Stimulated activated CD4-positive, alpha-beta T cell treated with anti-CD3 and anti-CD28 coated beads, Interleukin-12 subunit alpha, Interleukin-12 subunit beta, amount 100 ng/mL, for 48 hours (primary cell): ENCODE data around the gene SPOUT1.
"Not testable (repeated sequence)": the region's sequence is repeated elsewhere in the genome, so short reads cannot be mapped to it uniquely, and the experiment has no call there.

Experiments
- DNase-seq, 3 donors: peaks; one replicate each; pipeline ENCODE4 v3.0.0-alpha.2; 2020; ENCODE audit warnings: low read depth in 2 of 3, low spot score in 1 of 3

The SPOUT1 gene

DNA sequence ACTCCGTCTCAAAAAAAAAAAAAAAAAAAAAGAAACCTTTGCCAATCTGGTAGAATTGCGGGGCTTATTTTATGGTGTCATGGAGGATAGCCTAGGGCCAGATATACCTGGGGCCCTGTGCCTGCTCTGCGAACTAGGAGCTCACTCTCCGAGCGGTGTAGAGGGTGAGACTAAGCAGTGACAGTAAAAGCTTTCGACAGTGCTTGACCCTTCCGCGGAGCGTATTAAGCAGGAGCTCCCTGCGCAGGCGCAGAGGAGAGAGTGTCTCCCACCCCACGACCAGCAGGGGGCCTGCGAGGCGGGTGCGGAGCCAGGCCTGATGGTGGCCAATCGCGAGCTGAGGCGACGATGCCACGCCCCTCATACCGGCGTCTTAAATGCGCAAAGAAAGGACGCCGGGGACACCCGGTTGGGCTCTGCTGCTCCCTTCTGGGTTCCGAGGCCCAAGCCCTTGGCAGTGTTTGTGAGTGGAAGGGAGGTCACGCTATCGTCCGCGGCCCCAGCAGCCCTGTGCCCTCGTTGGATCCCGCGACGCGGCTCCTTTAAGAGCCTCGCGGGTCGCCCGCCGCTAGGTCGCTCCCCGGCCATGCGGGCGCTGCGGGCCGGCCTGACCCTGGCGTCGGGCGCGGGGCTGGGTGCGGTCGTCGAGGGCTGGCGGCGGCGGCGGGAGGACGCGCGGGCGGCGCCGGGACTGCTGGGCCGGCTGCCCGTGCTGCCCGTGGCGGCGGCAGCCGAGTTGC is 11.3 kb downstream of the SPOUT1 start, which contains the start of gene ENDOG:
Gene ENDOG, plus strand, starts transcription at position 402 of the 740 bp plus-strand sequence. Its CDS starts 185 bp downstream, at position 587.
- peak; percentile 96 to 97 (median 96) for DNase-seq

DNA sequence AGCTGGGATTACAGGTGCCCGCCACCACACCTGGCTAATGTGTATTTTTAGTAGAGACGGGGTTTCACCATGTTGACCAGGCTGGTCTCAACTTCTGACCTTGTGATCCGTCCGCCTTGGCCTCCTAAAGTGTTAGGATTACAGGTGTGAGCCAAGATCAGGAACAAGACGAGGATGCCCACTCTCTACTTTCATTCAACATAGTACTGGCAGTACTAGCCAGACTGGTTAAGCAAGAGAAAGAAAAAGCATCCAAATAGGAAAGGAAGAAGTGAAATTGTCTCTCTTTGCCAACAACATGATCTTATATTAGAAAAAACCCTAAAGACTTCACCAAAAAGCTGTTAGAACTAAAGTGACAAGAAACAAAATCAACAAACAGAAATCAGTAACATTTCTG is 18.7 kb downstream of the SPOUT1 start:
- DNase-seq, result no peak

DNA sequence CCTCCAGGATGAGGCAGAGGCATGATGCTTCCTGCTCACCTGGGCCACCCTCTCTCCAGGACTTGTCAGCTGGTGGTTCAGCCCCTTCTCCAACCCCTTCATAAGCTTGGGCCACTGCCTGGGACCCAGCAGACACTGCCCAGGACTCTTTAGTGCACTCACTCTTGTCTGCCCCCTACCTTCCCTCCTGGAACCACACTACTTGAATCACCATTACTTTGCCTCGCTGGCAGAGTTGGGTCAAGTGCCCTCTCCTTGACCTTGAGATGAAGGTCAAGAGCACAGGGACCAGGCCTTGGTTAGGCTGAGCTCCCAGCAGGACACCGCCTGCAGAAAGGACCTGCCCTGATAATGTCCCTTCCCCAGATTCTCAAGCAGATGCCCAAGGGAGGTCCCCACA is 19.8 kb downstream of the SPOUT1 start:
- no peak for DNase-seq

DNA sequence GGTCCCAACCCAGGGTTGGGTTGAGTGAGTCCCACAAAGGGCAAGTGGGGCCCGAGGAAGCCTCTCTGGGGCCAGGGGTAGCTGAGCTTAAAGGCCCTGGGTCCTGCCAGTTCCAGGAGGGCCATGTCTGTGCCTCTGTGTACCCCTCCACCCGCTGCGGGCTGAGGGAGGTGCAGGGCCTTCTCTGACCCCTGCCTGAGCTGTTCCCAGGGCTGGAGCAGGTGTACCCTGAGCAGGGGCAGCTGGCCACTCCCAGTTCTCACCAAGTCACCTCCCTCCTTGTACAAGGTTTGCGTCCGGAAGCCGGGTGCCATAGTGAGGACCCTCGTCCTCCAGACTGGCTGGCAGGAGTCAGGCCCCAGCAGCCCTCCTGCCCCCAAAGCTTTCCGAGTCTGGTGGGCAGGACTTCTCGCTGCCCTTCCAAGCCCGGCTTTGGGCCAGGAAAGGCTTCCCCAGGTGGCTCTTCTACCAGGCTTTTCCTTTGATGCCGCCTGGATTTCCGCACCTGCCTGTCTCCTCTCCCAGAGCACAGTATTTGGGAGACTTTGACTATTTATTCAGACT is 20.5 kb downstream of the SPOUT1 start:
- DNase-seq, result no peak

DNA sequence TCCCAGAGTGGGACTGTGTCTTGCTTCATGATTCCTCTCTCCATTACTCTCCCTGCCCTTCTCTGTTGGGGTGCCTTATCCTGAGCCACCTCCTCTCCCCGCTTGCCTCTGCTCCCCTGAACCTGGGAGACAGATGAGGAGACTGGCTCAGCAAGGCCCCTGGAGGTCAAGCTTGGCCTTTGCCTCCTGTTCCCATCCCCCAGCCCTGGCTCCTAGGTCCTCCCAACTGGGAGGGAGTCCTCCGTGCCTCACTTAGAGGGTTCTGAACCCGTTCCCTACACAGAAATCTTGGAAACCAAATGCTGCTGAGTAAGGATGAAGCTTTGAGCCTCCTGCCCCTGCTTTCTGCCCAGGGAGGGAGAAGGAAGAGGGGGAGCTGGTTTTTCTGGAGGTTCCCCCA is 21.1 kb downstream of the SPOUT1 start:
- DNase-seq, result no peak

DNA sequence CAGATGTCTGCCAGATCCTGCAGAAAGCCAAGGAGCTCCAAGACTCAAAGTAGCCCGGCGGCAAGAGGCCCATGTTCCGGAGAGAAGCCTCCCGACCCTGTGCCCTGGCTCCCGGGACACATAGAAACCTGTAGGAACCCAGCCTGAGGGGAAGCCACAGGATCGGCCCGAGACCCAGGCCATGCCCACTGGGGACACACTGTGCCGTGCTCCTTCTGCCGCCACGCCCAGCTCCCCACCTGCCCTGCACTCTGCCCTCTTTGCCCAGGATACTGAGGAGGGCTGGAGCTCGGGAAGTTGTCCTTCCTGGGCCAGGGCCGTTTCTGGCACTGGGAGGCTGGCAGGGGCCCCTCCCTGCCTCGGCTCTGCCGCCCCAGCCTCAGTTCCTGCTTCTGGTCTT is 21.8 kb downstream of the SPOUT1 start:
- DNase-seq, result no peak

DNA sequence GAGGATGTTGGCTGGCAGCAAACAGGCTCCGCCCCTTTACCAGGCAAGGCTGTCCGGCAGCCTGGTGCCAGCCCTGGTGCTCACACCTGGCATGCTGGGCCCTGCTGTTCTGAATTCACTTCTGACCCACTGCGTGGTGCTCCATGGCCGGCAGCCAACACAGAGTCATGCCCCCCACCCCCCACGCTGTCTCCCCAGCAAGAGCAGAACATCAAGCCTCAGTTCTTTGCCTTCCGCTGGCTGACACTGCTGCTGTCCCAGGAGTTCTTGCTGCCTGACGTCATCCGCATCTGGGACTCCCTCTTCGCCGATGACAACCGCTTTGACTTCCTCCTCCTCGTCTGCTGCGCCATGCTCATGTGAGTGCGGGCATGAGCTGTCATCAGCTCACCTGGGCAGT is 23.9 kb downstream of the SPOUT1 start:
- no peak for DNase-seq

DNA sequence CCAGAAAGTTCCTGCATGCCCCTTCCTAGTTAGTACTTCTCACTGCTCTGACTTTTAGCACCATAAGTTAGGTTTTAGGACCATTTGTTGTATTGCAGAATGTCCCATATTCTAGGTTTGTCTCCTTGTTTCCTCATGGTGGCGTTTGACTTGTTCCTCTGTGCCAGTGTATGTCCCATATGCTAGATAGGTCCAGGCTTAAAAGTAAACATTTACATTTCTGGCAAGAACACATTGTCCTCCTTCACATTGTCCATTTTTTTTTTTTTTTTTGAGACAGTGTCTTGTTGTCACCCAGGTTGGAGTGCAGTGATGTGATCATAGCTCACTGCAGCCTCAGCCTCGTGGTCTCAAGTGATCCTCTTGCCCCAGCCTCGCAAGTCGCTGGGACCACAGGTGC is 27.1 kb downstream of the SPOUT1 start:
- no peak for DNase-seq

DNA sequence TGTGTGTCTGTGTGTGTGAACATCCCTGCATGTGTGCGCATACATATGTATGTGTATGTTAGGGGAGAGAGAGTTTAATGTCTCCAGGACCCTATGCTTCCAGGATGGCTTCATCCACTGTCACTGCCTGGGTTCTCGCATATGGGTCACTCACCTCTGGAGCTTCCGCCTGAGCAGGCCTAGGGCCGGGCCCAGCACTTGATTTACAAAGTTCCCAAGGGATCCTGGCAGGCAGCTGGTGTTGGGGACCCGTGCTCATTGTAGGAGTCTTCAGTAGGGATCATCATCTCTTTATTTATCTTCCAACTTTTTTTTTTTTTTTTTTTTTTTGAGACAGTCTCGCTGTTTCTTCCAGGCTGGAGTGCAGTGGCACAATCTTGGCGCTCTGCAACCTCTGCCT is 29.5 kb downstream of the SPOUT1 start:
- no peak for DNase-seq

DNA sequence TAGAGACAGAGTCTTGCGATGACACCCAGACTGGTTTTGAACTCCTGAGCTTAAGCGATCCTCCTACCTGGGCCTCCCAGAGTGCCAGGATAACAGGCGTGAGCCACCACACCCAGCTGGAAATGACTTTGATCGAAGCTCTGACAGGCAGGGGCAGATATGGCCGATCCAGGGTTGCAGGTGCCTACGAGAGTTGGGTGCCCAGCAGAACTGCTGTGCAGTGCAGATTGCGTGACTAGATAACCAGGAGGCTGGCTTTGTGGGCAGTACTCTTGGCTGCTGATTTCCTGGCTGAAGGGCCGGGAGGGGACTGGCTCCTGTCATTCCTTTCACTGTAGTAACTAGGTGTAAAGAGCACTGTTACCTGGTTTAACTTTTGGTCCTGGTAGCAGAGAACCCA is 30.7 kb downstream of the SPOUT1 start:
- no peak for DNase-seq

DNA sequence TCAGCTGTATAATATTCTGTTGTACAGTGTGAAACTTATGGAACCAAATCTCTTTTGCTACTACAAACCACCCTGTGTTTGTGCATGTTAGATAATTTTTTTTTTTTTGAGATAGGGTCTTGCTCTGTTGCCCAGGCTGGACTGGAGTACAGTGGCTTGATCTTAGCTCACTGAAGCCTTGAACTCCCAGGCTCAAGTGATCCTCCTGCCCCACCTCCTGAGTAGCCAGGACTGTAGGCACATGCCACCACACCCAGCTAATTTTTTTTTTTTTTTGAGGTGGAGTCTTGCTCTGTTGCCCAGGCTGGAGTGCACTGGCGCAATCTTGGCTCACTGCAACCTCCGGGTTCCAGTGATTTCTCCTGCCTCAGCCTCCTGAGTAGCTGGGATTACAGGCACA is 34.6 kb downstream of the SPOUT1 start:
- DNase-seq, result not testable (repeated sequence)

DNA sequence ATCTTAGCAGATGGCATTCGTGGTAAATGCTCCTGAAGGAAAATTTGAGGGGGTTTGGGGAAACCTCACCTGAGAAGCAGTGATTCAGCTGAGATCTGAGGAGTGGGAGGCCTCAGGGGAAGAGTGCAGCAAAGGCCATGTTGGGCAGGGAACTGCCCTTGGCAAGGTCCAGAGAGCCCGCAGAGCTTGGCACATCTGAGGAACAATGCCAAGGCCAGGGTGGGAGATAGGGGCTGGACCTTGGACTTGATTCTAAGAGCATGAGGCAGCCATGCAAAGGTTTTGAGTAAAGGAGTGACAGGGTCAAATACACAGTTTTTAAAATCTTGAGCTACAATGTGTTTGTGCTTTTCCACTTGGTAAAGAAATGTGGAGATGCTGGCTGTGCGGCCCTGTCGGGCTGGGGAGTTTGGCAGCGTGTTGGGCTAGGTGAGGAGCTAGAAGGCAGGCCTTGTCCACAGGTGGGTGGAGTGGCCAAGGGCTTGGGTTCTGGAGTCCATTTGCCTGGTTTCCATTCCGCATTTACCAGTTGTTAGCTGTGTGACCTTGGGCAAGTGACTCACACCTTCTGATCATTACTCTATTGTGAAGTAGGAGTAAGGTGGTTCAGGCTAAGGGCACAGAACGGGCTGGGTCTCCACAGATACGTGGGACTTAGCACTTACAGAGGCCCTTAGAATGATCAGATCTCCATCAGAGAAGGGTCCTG is 36.5 kb downstream of the SPOUT1 start:
- DNase-seq, result no peak

DNA sequence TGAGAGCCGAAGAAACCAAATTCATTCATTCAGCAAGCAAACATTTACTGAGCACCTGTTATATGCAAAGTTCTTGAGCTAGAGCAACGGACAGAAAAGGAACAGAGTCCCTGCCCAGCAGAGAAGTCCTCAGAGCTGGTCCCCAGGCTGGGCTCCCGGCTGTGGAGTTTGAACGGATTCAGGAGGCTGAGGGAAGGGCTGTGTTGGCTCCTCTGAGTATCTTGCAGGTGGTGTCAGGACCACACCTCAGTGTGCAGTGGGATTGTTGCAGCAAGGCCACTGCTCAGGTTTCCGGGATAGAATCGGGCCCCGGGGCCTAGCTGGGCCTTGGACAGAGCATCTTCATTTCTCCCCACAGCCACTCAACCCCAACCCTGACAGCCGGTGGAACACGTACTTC is 37.5 kb downstream of the SPOUT1 start:
- no peak for DNase-seq

DNA sequence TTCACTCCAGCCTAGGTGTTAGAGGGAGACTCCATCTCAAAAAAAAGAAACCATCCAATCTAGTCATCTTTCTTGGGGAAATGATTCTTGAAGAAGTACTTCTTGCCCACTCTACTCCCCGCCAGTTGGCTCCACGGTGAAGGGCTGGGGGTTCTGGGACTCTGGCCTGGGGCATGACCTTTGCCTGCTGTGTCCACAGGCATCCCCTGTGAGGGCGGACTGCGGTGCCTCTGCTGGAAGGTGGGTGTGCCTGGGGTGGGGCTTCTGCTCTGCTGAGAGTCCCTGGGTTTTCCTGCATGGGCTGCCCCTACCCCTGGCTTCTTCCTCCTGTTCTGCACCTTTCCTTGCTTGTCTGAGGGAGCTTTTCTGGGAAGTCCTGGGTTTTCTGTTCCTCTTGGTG is 39.1 kb downstream of the SPOUT1 start:
- no peak for DNase-seq

DNA sequence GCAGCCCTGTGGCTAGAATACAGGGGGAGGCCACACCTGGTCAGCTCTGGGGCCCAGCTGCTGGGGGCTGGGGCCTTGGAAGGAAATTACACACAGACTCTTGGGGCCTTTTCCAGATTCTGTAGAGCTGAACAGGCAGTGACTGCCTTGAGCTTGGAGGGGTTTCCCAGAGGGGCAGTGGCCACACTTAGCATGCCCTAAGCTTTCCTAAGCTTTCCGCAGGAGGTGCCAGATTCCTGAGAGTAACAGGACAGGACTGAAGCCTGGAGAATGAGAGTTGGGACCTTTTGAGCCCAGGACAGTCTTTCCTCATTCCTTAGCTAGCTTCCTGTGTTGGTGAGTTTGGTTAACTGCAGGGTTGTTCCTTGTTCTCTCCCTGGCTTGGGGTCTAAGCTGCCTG is 41.1 kb downstream of the SPOUT1 start:
- no peak for DNase-seq

DNA sequence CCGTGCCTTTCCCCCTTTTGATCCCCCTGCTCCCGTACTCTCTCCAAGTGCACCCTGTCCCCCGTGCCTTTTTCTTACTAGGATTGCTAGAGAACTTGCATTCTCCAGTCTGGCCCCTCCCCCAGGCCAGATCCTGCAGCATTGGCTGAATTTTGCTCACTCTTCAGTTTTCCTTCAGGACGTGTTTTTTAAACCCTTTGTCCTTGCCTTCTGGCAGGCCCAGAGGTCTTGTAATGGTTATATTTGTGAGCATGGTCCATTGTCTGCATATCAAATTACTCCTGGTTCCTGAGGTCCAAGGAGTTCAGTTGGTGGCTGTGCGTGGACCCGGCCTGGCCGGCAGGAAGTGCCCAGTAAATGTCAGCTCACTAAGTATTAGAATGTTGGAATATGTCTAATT is 41.9 kb downstream of the SPOUT1 start:
- no peak for DNase-seq

DNA sequence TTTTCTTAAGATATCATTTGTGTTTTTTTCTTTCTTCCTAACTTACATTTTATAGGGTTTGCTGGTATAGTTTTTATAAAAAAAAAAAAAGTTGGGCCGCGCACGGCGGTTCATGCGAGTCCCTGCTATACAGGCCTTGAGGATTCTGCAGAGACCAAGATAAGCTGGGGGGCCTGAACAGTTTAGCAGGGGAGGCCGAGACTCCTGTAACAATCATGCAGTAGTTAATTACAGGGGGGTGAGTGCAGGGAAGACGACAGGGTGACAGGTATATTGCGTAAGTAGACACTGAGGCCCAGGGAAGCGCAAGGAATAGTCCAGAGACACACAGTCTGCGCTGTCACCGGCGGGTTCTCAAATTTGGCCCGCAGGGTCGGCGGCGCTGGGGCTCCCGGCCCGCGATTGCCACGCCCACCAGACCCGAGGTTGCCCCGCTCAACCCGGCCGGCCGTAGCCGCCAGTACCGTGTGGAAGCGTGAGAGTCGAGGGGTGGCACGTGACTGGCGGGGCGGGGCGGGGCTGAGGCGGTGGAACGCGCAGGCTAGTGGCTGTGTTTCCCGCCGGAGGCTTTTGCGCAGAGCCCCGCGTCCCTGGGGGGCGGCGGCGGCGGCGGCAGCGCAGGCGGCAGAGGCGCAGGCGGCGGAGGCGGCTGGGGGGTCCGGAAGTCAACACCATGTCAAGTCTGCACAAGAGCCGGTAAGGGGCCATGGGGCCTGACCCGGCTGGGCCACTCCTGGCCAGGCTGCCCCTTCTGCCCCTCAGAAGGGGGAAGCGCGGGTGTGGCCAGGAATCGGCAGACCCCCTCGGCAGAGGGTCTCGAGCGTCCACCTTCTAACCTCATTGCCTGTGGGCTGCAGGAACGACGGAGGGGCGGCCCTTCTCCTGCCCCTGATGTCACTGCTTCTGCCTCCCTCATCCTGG is 42.7 kb downstream of the SPOUT1 start, which contains the start of gene TBC1D13:
Gene TBC1D13, plus strand, starts transcription at position 573 of the 921 bp plus-strand sequence. Its CDS starts 101 bp downstream, at position 674.
- peak; percentile 81 to 89 (median 84) for DNase-seq

DNA sequence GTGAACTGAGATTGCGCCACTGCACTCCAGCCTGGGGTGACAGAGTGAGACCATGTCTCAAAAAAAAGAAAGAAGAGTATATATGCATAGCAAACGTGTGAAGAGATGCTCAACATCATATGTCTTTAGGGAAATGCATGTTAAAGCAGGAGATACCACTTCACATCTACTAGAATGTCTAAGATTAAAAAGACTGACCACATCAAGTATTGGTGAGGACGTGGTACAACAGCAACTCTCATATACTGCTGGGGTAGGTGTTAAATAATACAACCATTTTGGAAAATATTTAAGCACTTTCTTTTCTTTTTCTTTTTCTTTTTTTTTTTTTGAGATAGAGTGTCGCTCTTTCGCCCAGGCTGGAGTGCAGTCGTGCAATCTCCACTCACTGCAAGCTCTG is 44.2 kb downstream of the SPOUT1 start:
- no peak for DNase-seq

DNA sequence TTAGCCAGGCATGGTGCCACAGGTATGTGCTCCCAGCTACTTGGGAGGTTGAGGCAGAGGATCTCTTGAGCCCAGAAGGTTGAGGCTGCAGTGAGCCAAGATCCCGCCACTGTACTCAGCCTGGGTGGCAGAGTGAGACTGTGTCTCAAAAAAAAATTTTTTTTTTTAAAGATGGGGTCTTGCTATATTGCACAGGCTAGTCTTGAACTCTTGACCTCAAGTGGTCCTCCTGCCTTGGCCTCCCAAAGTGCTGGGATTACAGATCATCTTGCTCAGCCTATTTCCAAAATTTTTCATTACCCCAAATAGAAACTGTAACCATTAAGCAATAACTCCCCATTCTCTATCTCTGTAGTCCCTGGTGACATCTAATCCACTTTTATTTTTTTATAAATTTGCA is 46.9 kb downstream of the SPOUT1 start:
- DNase-seq, result no peak

DNA sequence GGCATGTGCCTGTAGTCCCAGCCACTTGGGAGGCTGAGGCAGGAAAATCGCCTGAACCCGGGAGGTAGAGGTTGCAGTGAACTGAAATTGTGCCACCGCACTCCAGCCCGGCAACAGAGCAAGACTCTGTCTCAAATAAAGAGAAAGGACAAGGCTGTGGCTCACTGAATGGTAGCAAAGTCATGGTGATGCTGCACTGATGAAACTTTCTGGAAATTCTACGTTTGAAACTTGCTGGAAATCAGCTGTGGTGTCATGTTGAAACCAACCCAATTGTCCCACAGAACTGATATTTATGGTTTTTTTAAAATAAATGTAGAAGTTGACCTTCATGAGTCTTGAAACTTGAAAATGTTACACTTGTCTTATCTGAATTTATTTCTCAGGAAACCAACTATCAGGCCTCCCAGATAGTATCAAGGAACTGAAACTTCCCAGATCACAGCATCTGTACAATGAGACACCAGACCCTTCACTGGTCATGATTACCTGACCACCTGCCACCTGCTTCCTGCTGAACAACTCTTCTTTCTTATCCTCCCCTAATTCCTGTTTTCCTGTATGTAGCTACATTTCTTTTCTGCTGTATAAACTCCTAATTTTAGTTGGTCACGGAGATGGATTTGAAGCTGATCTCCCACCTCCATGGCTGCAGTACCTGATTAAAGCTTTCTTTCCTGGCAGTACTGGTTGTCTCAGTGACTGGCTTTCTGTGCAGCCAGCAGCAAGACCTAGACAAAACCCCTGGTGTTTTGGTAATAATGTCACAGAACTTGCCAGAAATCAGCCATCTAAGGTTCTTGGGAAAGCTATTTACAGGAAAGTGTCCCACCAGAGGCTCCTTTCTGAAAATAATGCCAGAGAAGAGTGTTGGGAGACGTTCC is 48.2 kb downstream of the SPOUT1 start:
- no peak for DNase-seq
